ENCODE results near the gene CD9. TPM values are rescaled to one million over a fixed set of nuclear protein-coding genes. Genes with fewer than 3 reads are reported as not detected.

The CD9 gene
- total and polyA plus RNA-seq, 4 donors, result 240 to 425 (median 379) TPM

- ATAC-seq (ENCODE audit: insufficient read depth, low FRiP score) (no peak), DNase-seq (peak in 2 of 3 donors; percentile 28 to 46)
- peaks cover 0 to 24% (median 11%) of the 10 kb centered on the region in 5 donors for H3K4me1 ChIP-seq (ENCODE audit: control insufficient read depth in 5 of 5, insufficient read depth in 5 of 5, low read length in 5 of 5)
These were observed 68.4 kb downstream of the CD9 start for GRCh38 chr12:6268484-6269157.

GRCh38 chr12:6269986-6270385 lies 69.8 kb downstream of the CD9 start:
- Histone ChIP-seq H3K27ac (ENCODE audit: low read depth in 1 of 2, low read length in 1 of 2) (no peak overlapping the region), H3K4me1 (ENCODE audit: control insufficient read depth in 5 of 5, insufficient read depth in 5 of 5, low read length in 5 of 5) (peaks cover 0 to 23% (median 15%) of the 10 kb centered on the region in 5 donors), H3K9me3 (ENCODE audit: control insufficient read depth in 4 of 4, insufficient read depth in 3 of 4, low read length in 3 of 4) (no peaks in the 10 kb centered on the region), H3K9ac (ENCODE audit: insufficient read depth in 1 of 2, low read length in 2 of 2) (no peak overlapping the region), H3K4me3 (no peak overlapping the region), H3K27me3 (ENCODE audit: control insufficient read depth in 3 of 3, insufficient read depth in 3 of 3, low read length in 2 of 3) (no peaks in the 10 kb centered on the region), H3K36me3 (ENCODE audit: control insufficient read depth in 4 of 4, insufficient read depth in 4 of 4, low read length in 4 of 4) (no peaks in the 10 kb centered on the region)
- no peak for DNase-seq
- WGBS, 2 donors, result 95 to 96% methylated on average over 16 of the region's 16 CpGs
- no peak for ATAC-seq (ENCODE audit: insufficient read depth, low FRiP score)
- TF ChIP-seq CTCF (IDR thresholded peaks at IDR 0.05; ENCODE audit: control extremely low read depth, extremely low read depth), result no peak

More at GRCh38 chr12:6268484-6269157, 68.4 kb downstream of the CD9 start:
- Histone ChIP-seq H3K27ac (ENCODE audit: low read depth in 1 of 2, low read length in 1 of 2) (peak overlapping the region in 1 of 2 donors; percentile 46), H3K27me3 (ENCODE audit: control insufficient read depth in 3 of 3, insufficient read depth in 3 of 3, low read length in 2 of 3) (no peaks in the 10 kb centered on the region), H3K9me3 (ENCODE audit: control insufficient read depth in 4 of 4, insufficient read depth in 3 of 4, low read length in 3 of 4) (no peaks in the 10 kb centered on the region), H3K4me3 (no peak overlapping the region), H3K36me3 (ENCODE audit: control insufficient read depth in 4 of 4, insufficient read depth in 4 of 4, low read length in 4 of 4) (no peaks in the 10 kb centered on the region), H3K9ac (ENCODE audit: insufficient read depth in 1 of 2, low read length in 2 of 2) (no peak overlapping the region)
- WGBS, 2 donors, result 77 to 79% methylated on average over 10 of the region's 10 CpGs
- no peak for TF ChIP-seq CTCF (IDR thresholded peaks at IDR 0.05; ENCODE audit: control extremely low read depth, extremely low read depth)

GRCh38 chr12:6271281-6271680 lies 71.1 kb downstream of the CD9 start:
- ATAC-seq (ENCODE audit: insufficient read depth, low FRiP score), result no peak
- Histone ChIP-seq H3K9ac (ENCODE audit: insufficient read depth in 1 of 2, low read length in 2 of 2) (no peak overlapping the region), H3K4me3 (no peak overlapping the region), H3K27ac (ENCODE audit: low read depth in 1 of 2, low read length in 1 of 2) (no peak overlapping the region), H3K27me3 (ENCODE audit: control insufficient read depth in 3 of 3, insufficient read depth in 3 of 3, low read length in 2 of 3) (no peaks in the 10 kb centered on the region), H3K4me1 (ENCODE audit: control insufficient read depth in 5 of 5, insufficient read depth in 5 of 5, low read length in 5 of 5) (peaks cover 0 to 20% (median 15%) of the 10 kb centered on the region in 5 donors), H3K9me3 (ENCODE audit: control insufficient read depth in 4 of 4, insufficient read depth in 3 of 4, low read length in 3 of 4) (no peaks in the 10 kb centered on the region), H3K36me3 (ENCODE audit: control insufficient read depth in 4 of 4, insufficient read depth in 4 of 4, low read length in 4 of 4) (no peaks in the 10 kb centered on the region)
- no peak for TF ChIP-seq CTCF (IDR thresholded peaks at IDR 0.05; ENCODE audit: control extremely low read depth, extremely low read depth)
- 91% methylated on average over 8 of the region's 8 CpGs for WGBS, 2 donors
- DNase-seq, result no peak

All from lung (tissue), 12 donors.